Hematopoietic multipotent progenitor cell (in vitro differentiated cells): ENCODE data around the gene RNF167. TPM values are rescaled to one million over a fixed set of nuclear protein-coding genes. Genes with fewer than 3 reads are reported as not detected.
A peak's percentile ranks its signal among the peaks of the same experiment; 100 is the strongest.

Experiments used
- DNase-seq, 3 donors: peaks; one replicate each; pipeline ENCODE4 v3.0.0-alpha.2; 2011 to 2015; ENCODE audit warnings: low read depth in 2 of 3, low spot score in 2 of 3
- total RNA-seq: library from RNA; depleted of rRNA; stranded (reverse); fragments of >200 nt; gene quantifications from one replicate; pipeline ENCODE4 v1.2.3, GENCODE V29; 2012

RNF167 gene
- 27.5 TPM for total RNA-seq

DNA sequence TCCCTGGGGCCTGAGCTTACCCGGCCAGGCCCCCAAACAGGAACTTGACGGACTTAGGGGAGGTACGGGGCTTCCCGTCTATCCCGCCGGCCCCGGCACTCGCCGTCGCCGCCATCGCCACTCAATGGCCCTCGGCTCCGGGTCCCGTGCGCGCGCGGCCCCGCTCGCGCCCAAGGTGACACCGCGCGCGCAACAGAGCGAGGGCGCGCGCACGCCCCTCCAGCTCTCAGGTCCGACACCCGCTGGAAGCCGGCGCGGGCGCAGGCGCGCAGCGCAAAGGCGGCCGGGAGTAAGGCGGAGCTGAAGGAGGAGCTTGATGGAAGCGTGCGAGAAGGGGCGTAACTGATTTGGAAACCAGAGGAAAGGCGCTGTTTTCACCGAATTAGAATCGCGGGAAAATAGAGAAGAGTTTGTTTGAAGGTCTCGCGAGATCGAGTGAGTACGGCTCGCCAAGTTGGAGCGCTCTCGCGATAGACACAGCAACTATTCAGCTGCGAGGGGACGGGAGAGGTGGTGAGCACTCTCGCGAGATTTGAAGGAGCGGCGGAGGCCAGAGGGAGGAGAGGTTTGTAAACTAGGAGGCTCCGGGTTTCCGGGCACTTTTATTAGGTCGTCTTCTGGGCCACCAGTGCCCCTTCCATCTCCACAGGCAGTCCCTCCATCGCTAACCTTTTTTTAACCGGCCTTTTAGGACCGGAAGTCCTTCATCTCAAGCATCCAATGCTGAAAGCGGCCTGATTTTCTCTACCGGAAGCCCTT lies at the start of gene RNF167, which contains the start of gene SLC25A11:
Gene RNF167, plus strand, starts transcription at position 473 of the 759 bp plus-strand sequence. CDS start 642 bp downstream, outside the sequence.
Gene SLC25A11, minus strand, starts transcription at position 251 of the 759 bp plus-strand sequence. Its CDS starts 136 bp downstream, at position 115.
- DNase-seq, result peak; percentile 96 to 100 (median 99)

DNA sequence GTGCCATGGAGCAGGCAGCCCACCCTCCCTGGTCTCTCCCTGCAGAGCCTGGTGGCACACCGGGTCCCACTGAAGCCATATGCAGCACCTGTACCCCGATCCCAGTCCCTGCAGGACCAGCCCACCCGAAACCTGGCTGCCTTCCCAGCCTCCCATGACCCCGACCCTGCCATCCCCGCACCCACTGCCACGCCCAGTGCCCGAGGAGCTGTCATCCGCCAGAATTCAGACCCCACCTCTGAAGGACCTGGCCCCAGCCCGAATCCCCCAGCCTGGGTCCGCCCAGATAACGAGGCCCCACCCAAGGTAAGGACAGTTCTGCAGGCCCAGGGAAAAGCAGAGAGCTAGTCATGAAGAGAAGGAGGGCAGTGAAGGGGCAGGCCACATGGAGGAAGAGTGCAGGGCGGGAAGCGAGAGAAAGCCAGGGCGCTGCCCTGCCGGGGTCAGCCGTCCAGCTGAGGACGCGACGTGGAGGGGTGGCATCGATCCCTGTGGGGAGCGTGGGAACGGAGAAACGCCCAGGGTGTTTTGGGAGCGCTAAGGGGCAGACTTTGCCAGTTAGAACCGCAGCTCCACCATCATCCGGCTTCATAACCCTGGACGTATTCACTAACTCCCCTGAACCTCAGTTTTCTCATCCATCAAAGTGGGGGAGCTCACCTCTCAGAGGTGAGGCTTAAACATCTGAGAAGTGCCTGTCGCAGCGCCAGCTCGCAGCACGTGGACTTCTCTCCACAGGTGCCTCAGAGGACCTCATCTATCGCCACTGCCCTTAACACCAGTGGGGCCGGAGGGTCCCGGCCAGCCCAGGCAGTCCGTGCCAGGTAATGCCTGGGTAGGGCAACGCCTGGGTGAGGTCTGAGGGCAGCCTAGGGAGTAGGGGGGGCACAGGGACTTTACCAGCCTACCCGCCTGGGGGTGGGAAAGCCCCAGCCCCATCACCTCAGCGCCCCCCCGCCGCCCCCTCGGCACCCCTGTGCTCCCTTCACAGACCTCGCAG lies 48.4 kb upstream of the RNF167 start:
- DNase-seq, result no peak

DNA sequence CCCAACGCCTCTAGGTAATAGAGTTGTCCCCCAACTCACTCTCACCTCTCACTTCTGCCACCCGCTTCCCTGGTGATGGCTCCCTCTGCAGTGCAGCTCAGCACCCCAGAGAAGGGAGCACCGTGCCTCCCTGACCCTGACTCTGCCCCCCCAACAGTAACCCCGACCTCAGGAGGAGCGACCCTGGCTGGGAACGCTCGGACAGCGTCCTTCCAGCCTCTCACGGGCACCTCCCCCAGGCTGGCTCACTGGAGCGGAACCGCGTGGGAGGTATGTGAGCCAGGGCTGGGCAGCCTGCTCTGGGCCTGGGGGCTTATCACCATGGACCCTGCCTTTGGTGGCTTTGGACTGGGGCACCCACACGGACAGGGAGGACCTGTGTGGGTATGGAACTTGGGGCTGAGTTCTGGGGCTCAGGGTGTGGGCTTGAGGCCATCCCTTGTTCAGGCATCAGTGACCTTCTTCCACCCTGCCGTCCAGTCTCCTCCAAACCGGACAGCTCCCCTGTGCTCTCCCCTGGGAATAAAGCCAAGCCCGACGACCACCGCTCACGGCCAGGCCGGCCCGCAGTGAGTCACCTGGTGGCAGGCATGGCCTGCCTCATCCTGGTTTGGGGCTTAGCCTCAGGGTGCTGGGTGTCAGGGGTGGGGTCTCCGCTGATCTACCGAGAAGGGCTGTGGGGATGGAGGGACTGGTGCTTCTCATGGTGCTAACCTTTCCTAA lies 47.4 kb upstream of the RNF167 start:
- no peak for DNase-seq

DNA sequence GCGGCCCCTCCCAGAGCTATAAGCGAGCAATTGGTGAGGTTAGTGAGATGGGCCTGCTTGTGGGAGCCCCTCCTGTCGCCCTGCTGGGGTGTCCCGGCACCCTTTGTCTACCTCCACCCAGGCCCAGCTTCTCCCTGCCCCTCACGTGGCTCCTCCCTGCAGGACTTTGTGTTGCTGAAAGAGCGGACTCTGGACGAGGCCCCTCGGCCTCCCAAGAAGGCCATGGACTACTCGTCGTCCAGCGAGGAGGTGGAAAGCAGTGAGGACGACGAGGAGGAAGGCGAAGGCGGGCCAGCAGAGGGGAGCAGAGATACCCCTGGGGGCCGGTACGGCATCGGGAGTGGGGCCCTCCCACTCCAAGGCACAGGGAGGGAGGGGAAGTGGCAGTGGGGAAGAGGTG lies 46.8 kb upstream of the RNF167 start:
- no peak for DNase-seq

DNA sequence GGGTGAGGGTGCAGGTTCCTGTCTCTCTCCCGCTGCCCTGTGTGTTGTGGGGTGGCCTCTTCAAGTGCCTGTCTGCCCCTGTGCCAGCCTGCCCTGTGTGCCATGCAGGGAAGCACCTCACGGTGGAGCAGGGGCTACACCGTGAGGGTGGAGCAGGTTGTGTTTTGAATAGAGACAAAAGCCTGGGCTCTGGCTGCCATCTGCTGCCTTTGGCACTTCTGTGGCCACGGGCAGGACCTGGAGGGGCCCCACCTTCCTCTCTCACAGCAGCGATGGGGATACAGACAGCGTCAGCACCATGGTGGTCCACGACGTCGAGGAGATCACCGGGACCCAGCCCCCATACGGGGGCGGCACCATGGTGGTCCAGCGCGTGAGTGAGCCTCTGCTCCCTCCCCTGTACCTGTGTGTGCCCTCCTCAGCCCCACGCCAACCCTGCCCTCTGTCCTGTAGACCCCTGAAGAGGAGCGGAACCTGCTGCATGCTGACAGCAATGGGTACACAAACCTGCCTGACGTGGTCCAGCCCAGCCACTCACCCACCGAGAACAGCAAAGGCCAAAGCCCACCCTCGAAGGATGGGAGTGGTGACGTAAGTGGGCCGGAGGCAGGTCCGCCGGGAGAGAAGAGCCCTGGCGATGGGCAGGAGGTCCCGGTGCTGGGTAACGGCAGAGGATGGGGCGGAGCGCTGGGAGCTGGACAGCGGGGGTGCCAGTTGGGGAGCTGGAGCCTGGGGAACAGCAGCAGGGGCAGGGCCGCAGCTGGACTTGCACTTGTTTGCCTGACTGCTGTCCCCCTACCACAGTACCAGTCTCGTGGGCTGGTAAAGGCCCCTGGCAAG lies 46.1 kb upstream of the RNF167 start:
- no peak for DNase-seq

DNA sequence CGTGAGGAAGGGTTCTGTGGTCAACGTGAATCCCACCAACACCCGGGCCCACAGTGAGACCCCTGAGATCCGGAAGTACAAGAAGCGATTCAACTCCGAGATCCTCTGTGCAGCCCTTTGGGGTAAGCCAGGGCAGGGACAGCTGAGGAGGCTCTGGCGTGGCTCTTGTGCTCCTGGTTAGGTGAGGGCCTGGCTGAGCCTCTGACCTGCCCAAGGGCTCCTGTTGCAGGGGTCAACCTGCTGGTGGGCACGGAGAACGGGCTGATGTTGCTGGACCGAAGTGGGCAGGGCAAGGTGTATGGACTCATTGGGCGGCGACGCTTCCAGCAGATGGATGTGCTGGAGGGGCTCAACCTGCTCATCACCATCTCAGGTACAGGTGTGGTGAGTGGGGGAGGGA lies 44.9 kb upstream of the RNF167 start:
- no peak for DNase-seq

DNA sequence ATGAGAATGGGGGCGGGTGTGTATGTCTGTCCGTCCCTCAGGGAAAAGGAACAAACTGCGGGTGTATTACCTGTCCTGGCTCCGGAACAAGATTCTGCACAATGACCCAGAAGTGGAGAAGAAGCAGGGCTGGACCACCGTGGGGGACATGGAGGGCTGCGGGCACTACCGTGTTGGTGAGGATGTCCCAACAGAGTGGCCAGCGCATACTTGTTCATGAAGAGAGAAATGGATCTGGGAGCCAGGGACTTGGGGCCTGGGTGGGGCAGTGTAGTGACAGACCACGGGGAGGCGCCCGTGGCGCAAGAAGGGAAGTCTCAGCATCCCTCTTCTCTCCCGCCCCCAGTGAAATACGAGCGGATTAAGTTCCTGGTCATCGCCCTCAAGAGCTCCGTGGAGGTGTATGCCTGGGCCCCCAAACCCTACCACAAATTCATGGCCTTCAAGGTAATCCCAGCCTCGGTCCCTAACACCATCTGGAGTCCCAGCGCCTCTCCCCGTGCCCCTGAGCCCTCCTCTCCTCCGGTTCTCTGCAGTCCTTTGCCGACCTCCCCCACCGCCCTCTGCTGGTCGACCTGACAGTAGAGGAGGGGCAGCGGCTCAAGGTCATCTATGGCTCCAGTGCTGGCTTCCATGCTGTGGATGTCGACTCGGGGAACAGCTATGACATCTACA lies 44.3 kb upstream of the RNF167 start:
- DNase-seq, result no peak

DNA sequence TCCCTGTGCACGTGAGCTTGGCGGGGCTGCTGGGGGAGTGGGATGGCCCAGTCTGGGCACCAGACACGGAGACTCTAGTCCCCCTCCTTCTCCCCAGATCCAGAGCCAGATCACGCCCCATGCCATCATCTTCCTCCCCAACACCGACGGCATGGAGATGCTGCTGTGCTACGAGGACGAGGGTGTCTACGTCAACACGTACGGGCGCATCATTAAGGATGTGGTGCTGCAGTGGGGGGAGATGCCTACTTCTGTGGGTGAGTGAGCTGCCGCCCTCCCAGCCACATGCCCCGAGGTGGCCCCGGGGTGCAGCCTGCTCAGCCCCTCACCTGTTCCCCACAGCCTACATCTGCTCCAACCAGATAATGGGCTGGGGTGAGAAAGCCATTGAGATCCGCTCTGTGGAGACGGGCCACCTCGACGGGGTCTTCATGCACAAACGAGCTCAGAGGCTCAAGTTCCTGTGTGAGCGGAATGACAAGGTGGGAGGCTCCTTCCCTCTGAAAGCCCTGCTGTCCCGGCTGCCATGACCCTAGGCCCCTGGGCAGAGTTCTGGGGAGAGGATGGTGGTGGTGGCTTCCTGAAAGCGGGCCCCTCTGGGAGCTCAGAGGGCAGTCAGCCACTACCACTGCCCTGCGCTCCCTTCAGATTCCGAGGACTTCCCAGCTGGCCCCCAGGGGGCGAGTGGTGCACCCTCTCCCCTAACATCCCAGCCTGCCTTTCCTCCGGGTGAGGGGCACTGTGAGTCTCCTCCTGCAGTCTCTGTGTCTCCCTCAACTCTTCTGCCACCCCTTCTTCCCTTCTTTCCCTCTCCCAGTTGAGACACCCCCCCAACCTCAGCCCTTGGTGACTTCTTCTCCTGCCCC lies 43.5 kb upstream of the RNF167 start:
- DNase-seq, result no peak

DNA sequence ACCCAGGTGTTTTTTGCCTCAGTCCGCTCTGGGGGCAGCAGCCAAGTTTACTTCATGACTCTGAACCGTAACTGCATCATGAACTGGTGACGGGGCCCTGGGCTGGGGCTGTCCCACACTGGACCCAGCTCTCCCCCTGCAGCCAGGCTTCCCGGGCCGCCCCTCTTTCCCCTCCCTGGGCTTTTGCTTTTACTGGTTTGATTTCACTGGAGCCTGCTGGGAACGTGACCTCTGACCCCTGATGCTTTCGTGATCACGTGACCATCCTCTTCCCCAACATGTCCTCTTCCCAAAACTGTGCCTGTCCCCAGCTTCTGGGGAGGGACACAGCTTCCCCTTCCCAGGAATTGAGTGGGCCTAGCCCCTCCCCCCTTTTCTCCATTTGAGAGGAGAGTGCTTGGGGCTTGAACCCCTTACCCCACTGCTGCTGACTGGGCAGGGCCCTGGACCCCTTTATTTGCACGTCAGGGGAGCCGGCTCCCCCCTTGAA lies 42.8 kb upstream of the RNF167 start:
- no peak for DNase-seq

DNA sequence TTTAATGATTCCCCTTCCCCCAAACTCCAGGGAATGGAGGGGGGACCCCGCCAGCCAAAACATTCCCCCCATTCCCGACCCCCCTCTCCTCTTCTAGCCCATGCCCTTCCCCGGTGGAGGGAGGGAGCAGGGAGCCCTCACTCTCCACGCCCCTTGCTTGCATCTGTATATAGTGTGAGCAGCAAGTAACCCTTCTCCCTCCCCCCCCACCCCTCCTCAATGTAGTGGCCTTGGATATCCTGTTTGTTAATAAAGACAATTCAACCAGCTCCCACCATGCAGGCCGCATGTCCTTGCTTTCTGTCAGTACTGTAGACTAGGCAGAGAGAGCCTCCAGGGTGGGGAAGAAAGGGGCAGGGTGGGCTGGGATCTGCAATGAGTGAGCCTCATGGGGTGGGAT lies 42.3 kb upstream of the RNF167 start:
- DNase-seq, result no peak

DNA sequence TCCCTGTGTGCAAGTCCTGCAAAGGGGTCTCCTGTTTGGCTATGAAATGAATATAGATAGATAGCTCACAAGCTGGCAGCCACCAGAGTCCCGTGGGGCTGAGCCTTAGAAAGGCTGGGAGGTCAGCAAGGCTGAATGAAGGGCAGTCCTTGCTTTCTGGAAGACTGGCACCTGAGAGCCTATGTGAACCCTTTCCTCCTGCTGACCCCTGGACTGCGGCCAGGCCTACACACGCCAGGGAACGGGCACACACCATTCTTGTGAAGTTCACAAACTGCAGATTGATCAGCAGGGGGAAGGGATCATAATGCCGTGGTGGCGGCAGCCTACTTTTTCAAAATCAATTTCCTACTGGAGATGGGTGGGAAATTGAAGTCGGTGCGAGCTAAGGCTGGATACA lies 41.7 kb upstream of the RNF167 start:
- DNase-seq, result no peak

DNA sequence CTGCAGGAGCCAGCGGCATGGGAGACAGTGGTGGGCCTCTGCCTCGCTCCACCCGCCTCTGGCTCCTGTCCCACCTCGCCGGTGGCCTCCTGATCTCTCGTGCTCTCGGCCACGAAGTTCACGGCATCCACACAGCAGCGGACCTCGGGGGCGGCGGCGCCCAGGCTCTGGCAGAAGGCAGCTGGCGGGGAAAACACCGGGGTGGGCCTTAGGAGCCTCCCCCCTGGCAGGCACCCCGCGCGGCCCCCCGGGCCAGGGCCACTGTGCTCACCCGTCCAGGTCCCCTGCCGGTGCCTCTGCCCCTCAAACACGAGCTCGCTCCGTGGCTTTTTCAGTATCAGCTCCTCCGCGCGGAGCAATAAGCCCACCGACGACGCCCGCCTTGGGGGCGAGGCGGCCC lies 41.1 kb upstream of the RNF167 start:
- no peak for DNase-seq

DNA sequence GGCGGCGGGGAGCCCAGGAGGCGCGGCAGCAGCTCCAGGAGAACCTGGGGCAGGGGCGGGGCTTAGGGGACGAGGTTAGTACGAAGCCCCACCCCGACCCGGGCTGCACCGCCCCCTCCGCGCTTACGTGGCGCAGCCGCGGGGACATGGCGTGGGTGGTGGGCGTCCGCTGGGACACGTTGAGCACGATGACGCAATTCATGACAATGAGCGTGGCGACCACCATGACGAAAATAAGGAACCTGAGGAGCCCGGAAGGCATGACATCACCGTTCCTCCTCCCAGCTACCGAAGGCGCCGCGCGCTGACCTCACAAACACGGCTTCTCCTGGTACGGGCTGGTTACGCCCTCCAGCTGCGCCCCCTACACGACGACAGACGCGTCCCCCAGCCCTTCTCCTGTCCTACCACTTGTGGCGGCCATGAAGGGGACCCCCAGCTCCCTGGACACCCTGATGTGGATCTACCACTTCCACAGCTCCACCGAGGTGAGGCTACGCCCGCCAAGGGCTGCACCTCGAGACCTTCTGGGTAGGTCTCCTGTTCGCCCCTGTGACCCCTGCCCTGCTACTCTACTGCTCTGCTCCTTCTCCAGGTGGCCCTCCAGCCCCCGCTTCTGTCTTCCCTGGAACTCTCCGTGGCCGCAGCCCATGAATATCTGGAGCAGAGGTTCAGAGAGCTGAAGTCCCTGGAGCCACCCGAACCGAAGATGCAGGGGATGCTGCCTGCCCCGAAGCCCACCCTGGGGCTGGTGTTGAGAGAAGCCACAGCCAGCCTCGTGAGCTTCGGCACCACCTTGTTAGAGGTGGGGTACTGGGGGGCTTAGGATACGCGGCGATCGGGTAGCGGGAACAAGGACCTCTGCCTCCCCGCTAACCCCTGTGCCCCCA lies 40.5 kb upstream of the RNF167 start, which contains the start of gene C17orf107:
Gene C17orf107, plus strand, starts transcription at position 196 of the 890 bp plus-strand sequence. Its CDS starts 227 bp downstream, at position 423.
- peak; percentile 76 to 98 (median 97) for DNase-seq

DNA sequence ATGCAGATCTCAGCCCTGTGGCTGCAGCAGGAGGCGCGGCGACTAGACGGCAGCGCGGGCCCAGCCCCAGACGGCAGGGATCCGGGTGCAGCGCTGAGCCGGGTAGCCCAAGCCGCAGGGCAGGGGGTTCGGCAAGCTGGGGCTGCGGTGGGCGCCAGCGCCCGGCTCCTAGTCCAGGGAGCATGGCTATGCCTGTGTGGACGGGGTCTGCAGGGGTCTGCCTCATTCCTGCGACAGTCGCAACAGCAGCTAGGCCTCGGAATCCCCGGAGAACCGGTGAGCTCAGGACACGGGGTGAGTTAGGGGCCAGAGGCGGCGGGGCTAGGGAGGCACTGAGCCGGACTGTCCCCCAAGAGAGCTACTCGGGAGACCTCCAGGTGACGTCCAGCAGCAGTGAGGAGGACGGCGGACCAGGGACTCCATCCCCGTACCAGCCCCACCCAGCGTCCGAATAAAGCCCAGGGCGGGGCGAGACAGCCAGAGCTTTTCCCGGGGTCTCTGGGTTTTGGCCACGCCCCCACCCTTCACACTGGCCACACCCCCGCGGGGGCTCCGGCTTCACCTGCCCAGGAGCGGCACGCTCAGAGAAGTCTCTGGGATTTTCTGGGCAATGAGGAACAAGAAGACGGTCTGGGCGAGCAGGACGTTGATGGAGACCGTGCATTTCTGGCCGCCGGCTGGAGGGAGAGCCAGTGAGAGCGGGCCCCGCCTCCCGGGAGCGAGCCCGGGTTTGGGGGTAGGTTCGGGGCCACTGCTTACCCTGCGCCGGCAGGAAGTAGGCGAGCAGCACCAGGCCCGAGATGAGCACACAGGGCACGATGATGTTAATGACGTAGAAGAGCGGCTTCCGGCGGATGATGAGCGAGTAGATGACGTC lies 39.6 kb upstream of the RNF167 start:
- peak in 2 of 3 donors; percentile 81 to 85 for DNase-seq

DNA sequence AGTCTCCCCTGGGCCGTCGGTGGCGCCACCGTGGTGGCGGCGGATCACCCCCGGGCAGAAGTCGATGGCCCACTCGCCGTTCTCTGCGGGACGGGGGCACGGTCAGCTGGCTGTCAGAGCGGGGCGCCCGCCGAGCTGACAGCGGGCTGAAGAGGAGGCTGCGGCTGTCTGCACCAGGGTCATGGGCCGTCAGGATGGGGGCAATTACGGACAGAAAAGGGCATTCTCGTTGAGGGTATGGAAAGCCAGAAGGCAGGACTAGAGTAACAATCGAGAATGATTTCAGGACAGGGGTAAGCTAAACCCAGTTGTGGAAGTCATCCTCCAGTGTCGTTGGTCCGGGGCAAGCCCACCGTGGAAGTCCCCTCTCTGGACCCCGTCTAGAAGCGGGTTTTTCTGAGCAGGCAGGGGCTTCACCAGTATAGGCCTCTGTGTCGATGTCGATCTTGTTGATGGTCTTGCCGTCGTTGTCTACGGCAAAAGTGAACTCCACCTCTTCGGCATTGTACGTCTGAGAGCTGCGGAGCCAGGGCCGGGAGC lies 38.9 kb upstream of the RNF167 start:
- peak in 1 of 3 donors; percentile 19 for DNase-seq
